ENCODE measurements around the gene TCOF1. TPM values are rescaled to one million over a fixed set of nuclear protein-coding genes. Genes with fewer than 3 reads are reported as not detected.
A peak's percentile ranks its signal among the peaks of the same experiment; 100 is the strongest.

The TCOF1 gene
- total RNA-seq, 2 donors from 2014 or later = 55.5 to 62.3 TPM

GRCh38 chr5:150429410-150429873, 71.9 kb downstream of the TCOF1 start:
- Mint-ChIP-seq H3K27ac (no peak overlapping the region), H3K27me3 (ENCODE audit: low read depth) (no peaks in the 10 kb centered on the region), H3K4me3 (no peak overlapping the region), H3K36me3 (ENCODE audit: insufficient read depth in 2 of 2) (no peaks in the 10 kb centered on the region), H3K9me3 (no peaks in the 10 kb centered on the region), H3K4me1 (ENCODE audit: low read depth) (no peaks in the 10 kb centered on the region)
- ATAC-seq (replicated peaks in 1 of 2) (no peak), DNase-seq (no peak)

GRCh38 chr5:150431048-150431447, 73.6 kb downstream of the TCOF1 start:
- DNase-seq (no peak), ATAC-seq (replicated peaks in 1 of 2) (no peak)
- H3K36me3 Mint-ChIP-seq (ENCODE audit: insufficient read depth in 2 of 2) = no peaks in the 10 kb centered on the region

GRCh38 chr5:150431574-150431973, 74.1 kb downstream of the TCOF1 start:
- Mint-ChIP-seq H3K4me1 (ENCODE audit: low read depth) (peaks cover 9% of the 10 kb centered on the region), H3K36me3 (ENCODE audit: insufficient read depth in 2 of 2) (no peaks in the 10 kb centered on the region), H3K27ac (no peak overlapping the region), H3K27me3 (ENCODE audit: low read depth) (no peaks in the 10 kb centered on the region), H3K9me3 (no peaks in the 10 kb centered on the region), H3K4me3 (no peak overlapping the region)
- no peak for DNase-seq
- no peak for ATAC-seq (replicated peaks in 1 of 2)

More at GRCh38 chr5:150431048-150431447, 73.6 kb downstream of the TCOF1 start:
- no peaks in the 10 kb centered on the region for H3K9me3 Mint-ChIP-seq
- no peak overlapping the region for H3K4me3 Mint-ChIP-seq
- H3K4me1 Mint-ChIP-seq (ENCODE audit: low read depth) = peaks cover 4% of the 10 kb centered on the region
- no peaks in the 10 kb centered on the region for H3K27me3 Mint-ChIP-seq (ENCODE audit: low read depth)
- H3K27ac Mint-ChIP-seq = no peak overlapping the region

- DNase-seq (no peak), ATAC-seq (replicated peaks in 1 of 2) (no peak)
- Mint-ChIP-seq H3K27ac (no peak overlapping the region), H3K36me3 (ENCODE audit: insufficient read depth in 2 of 2) (no peaks in the 10 kb centered on the region), H3K27me3 (ENCODE audit: low read depth) (no peaks in the 10 kb centered on the region), H3K4me3 (no peak overlapping the region), H3K9me3 (no peaks in the 10 kb centered on the region), H3K4me1 (ENCODE audit: low read depth) (peaks cover 13% of the 10 kb centered on the region)
Measured at GRCh38 chr5:150434464-150434863, 77.0 kb downstream of the TCOF1 start.

GRCh38 chr5:150436141-150436680, 78.7 kb downstream of the TCOF1 start:
- H3K4me3 Mint-ChIP-seq = peak overlapping the region; percentile 50 to 60

GRCh38 chr5:150438873-150439546, 81.5 kb downstream of the TCOF1 start:
- DNase-seq (peak in 1 of 2 donors; percentile 28), ATAC-seq (replicated peaks in 1 of 2) (no peak)
- Mint-ChIP-seq H3K9me3 (no peaks in the 10 kb centered on the region), H3K27ac (no peak overlapping the region), H3K4me3 (no peak overlapping the region), H3K4me1 (ENCODE audit: low read depth) (peaks cover 13% of the 10 kb centered on the region), H3K36me3 (ENCODE audit: insufficient read depth in 2 of 2) (peaks cover 0 to 4% of the 10 kb centered on the region in 2 donors), H3K27me3 (ENCODE audit: low read depth) (no peaks in the 10 kb centered on the region)

More at GRCh38 chr5:150436141-150436680, 78.7 kb downstream of the TCOF1 start:
- peaks cover 13% of the 10 kb centered on the region for H3K4me1 Mint-ChIP-seq (ENCODE audit: low read depth)
- peak; percentile 91 to 93 for ATAC-seq (replicated peaks in 1 of 2)
- no peaks in the 10 kb centered on the region for H3K27me3 Mint-ChIP-seq (ENCODE audit: low read depth)
- no peak overlapping the region for H3K27ac Mint-ChIP-seq
- no peaks in the 10 kb centered on the region for H3K9me3 Mint-ChIP-seq
- H3K36me3 Mint-ChIP-seq (ENCODE audit: insufficient read depth in 2 of 2) = no peaks in the 10 kb centered on the region
- peak; percentile 92 to 93 for DNase-seq

- peak in 1 of 2 donors; percentile 7 for ATAC-seq (replicated peaks in 1 of 2)
- Mint-ChIP-seq H3K36me3 (ENCODE audit: insufficient read depth in 2 of 2) (peaks cover 6 to 14% of the 10 kb centered on the region in 2 donors), H3K27me3 (ENCODE audit: low read depth) (no peaks in the 10 kb centered on the region), H3K27ac (no peak overlapping the region), H3K4me1 (ENCODE audit: low read depth) (peaks cover 11% of the 10 kb centered on the region), H3K4me3 (no peak overlapping the region), H3K9me3 (no peaks in the 10 kb centered on the region)
- no peak for DNase-seq
Measured at GRCh38 chr5:150440948-150441812, 83.7 kb downstream of the TCOF1 start.

GRCh38 chr5:150441813-150442698, 84.6 kb downstream of the TCOF1 start:
- no peak for DNase-seq
- H3K27ac Mint-ChIP-seq = no peak overlapping the region
- H3K4me1 Mint-ChIP-seq (ENCODE audit: low read depth) = peaks cover 12% of the 10 kb centered on the region
- ATAC-seq (replicated peaks in 1 of 2) = peak; percentile 12 to 18
- H3K36me3 Mint-ChIP-seq (ENCODE audit: insufficient read depth in 2 of 2) = peaks cover 13 to 22% of the 10 kb centered on the region in 2 donors
- H3K4me3 Mint-ChIP-seq = no peak overlapping the region
- no peaks in the 10 kb centered on the region for H3K9me3 Mint-ChIP-seq
- no peaks in the 10 kb centered on the region for H3K27me3 Mint-ChIP-seq (ENCODE audit: low read depth)

GRCh38 chr5:150442699-150443080, 85.2 kb downstream of the TCOF1 start:
- H3K27me3 Mint-ChIP-seq (ENCODE audit: low read depth) = no peaks in the 10 kb centered on the region
- H3K36me3 Mint-ChIP-seq (ENCODE audit: insufficient read depth in 2 of 2) = peaks cover 15 to 28% of the 10 kb centered on the region in 2 donors
- no peaks in the 10 kb centered on the region for H3K9me3 Mint-ChIP-seq
- H3K4me3 Mint-ChIP-seq = no peak overlapping the region
- peaks cover 19% of the 10 kb centered on the region for H3K4me1 Mint-ChIP-seq (ENCODE audit: low read depth)
- H3K27ac Mint-ChIP-seq = no peak overlapping the region
- DNase-seq (no peak), ATAC-seq (replicated peaks in 1 of 2) (no peak)

GRCh38 chr5:150443242-150444075, 86.0 kb downstream of the TCOF1 start:
- Mint-ChIP-seq H3K9me3 (no peaks in the 10 kb centered on the region), H3K36me3 (ENCODE audit: insufficient read depth in 2 of 2) (peaks cover 21 to 35% of the 10 kb centered on the region in 2 donors), H3K4me3 (no peak overlapping the region), H3K27ac (no peak overlapping the region), H3K4me1 (ENCODE audit: low read depth) (peaks cover 26% of the 10 kb centered on the region), H3K27me3 (ENCODE audit: low read depth) (no peaks in the 10 kb centered on the region)
- DNase-seq = no peak
- ATAC-seq (replicated peaks in 1 of 2) = no peak

GRCh38 chr5:150444770-150445169, 87.3 kb downstream of the TCOF1 start:
- peaks cover 32% of the 10 kb centered on the region for H3K4me1 Mint-ChIP-seq (ENCODE audit: low read depth)
- no peak overlapping the region for H3K4me3 Mint-ChIP-seq
- ATAC-seq (replicated peaks in 1 of 2) (no peak), DNase-seq (no peak)
- peaks cover 29 to 47% of the 10 kb centered on the region in 2 donors for H3K36me3 Mint-ChIP-seq (ENCODE audit: insufficient read depth in 2 of 2)
- no peak overlapping the region for H3K27ac Mint-ChIP-seq
- no peaks in the 10 kb centered on the region for H3K9me3 Mint-ChIP-seq
- no peaks in the 10 kb centered on the region for H3K27me3 Mint-ChIP-seq (ENCODE audit: low read depth)

- peak overlapping the region; percentile 66 for H3K27ac Mint-ChIP-seq
- H3K27me3 Mint-ChIP-seq (ENCODE audit: low read depth) = no peaks in the 10 kb centered on the region
- H3K9me3 Mint-ChIP-seq = no peaks in the 10 kb centered on the region
- DNase-seq = no peak
- no peak overlapping the region for H3K4me3 Mint-ChIP-seq
- H3K36me3 Mint-ChIP-seq (ENCODE audit: insufficient read depth in 2 of 2) = peaks cover 29 to 47% of the 10 kb centered on the region in 2 donors
- peaks cover 32% of the 10 kb centered on the region for H3K4me1 Mint-ChIP-seq (ENCODE audit: low read depth)
- no peak for ATAC-seq (replicated peaks in 1 of 2)
Measured at GRCh38 chr5:150446088-150446487, 88.6 kb downstream of the TCOF1 start.

All from activated T-cell treated with anti-CD3 and anti-CD28 coated beads, Interleukin-2, amount 50 U/mL, for 72 hours (primary cell).